Measurements from ENCODE around the gene MMP17. TPM values are rescaled to one million over a fixed set of nuclear protein-coding genes. Genes with fewer than 3 reads are reported as not detected.

The MMP17 gene
- polyA plus RNA-seq, 3 donors: 2.8 to 78.3 (median 3.0) TPM

DNA sequence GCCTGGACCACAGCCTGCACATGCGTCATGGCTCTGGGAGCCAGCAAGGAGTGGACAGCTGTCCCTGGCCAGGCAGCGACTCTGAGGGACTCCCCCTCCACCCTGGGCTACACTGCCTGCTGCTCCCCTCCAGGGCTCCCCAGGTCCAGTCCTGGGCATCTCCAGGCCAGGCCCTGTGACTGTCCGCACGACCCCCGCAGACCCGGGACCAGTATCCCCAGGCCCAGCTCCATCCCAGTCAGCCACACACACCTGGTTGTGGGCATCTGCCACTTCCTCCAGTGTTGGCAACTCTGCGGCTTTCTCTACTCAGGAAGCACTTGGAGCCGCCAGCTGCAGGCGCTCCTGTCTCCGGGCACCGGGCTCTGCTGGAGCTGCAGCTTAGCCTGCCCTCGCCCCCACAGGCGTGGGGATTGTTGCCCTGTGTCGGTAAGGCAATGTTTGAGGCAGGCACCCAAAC, 68.6 kb downstream of the MMP17 start:
- Histone ChIP-seq H3K9me3 (replicated peaks in 1 of 2; ENCODE audit: control insufficient read depth in 1 of 2, insufficient read depth in 1 of 2, low read length in 2 of 2) (no peaks in the 10 kb centered on the region), H3K27me3 (ENCODE audit: control insufficient read depth in 2 of 2, insufficient read depth in 2 of 2, low read length in 2 of 2) (no peaks in the 10 kb centered on the region), H2AFZ (ENCODE audit: insufficient read depth, low read depth, low read length, poor library complexity, severe bottlenecking) (no peak overlapping the region), H3K79me2 (ENCODE audit: insufficient read depth, low read length) (peaks cover 62% of the 10 kb centered on the region), H3K9ac (ENCODE audit: insufficient read depth, low read length, poor library complexity, severe bottlenecking) (peak overlapping the region; percentile 86), H3K36me3 (replicated peaks in 1 of 2; ENCODE audit: control insufficient read depth in 1 of 2, insufficient read depth in 2 of 2, low read length in 2 of 2) (peaks cover 10 to 19% of the 10 kb centered on the region in 2 donors), H3K4me1 (ENCODE audit: control insufficient read depth in 1 of 2, insufficient read depth in 2 of 2, low read length in 2 of 2) (peaks cover 22 to 27% of the 10 kb centered on the region in 2 donors), H4K20me1 (ENCODE audit: insufficient read depth, low read length) (peaks cover 56% of the 10 kb centered on the region), H3K27ac (ENCODE audit: low read depth in 1 of 2, low read length in 2 of 2) (peak overlapping the region; percentile 57 to 94), H3K4me2 (replicated peaks; ENCODE audit: extremely low read depth, low read length, poor library complexity, severe bottlenecking) (peak overlapping the region; percentile 89), H3K4me3 (replicated peaks in 1 of 3; ENCODE audit: low read depth in 2 of 3, low read length in 3 of 3) (peak overlapping the region; percentile 63 to 94 (median 89))
- Mint-ChIP-seq H3K36me3 (peaks cover 21 to 34% of the 10 kb centered on the region in 2 donors), H3K4me3 (peak overlapping the region; percentile 87 to 93), H3K27ac (peak overlapping the region; percentile 84 to 95 (median 86)), H3K9me3 (peaks cover 0 to 1% (median 0%) of the 10 kb centered on the region in 7 donors), H3K27me3 (ENCODE audit: low read depth in 3 of 3) (no peaks in the 10 kb centered on the region), H3K4me1 (peaks cover 26% of the 10 kb centered on the region)
- DNase-seq: peak in 1 of 3 donors; percentile 14
- intact Hi-C loops (cut with micrococcal nuclease): loop anchor here (1.0 to 5.0 kb wide), 3 partner anchors 32 to 52 kb away; partner anchors contain the start of genes EP400 (in 1 of the 2) and PUS1 (in 1 of the 2)
- 4% methylated on average over 14 of the region's 14 CpGs for WGBS (ENCODE audit: insufficient coverage)
- TF ChIP-seq CTCF (IDR thresholded peaks at IDR 0.05): no peak

DNA sequence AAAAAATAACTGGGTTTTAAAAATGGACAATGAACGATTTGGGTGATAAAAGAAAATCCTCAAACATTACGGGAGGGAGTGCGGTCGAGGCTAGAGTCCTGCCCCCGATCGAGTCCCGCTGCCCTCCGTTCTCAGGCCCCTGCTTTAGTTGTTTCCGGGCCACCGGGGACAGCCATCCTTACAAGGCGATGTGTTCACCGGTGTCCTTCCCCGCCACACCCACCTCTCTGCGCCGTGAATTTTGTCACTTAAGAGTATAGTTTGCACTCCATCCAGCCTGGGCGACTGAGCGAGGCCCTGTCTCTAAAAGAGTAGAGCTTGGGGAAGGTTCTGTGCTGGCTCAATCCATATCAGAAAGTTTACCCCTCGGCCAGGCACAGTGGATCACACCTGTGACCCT, 69.1 kb downstream of the MMP17 start:
- peaks cover 24 to 32% of the 10 kb centered on the region in 2 donors for H3K4me1 ChIP-seq (ENCODE audit: control insufficient read depth in 1 of 2, insufficient read depth in 2 of 2, low read length in 2 of 2)

More for the DNA sequence above, 69.1 kb downstream of the MMP17 start:
- no peaks in the 10 kb centered on the region for H3K27me3 Mint-ChIP-seq (ENCODE audit: low read depth in 3 of 3)
- peaks cover 23 to 34% of the 10 kb centered on the region in 2 donors for H3K36me3 Mint-ChIP-seq
- peak overlapping the region; percentile 89 for H3K4me2 ChIP-seq (replicated peaks; ENCODE audit: extremely low read depth, low read length, poor library complexity, severe bottlenecking)
- H3K9me3 Mint-ChIP-seq: peaks cover 0 to 1% (median 0%) of the 10 kb centered on the region in 7 donors
- peak overlapping the region; percentile 39 to 87 for H3K4me3 Mint-ChIP-seq
- H3K27ac ChIP-seq (ENCODE audit: low read depth in 1 of 2, low read length in 2 of 2): peak overlapping the region in 1 of 2 donors; percentile 94
- no peaks in the 10 kb centered on the region for H3K9me3 ChIP-seq (replicated peaks in 1 of 2; ENCODE audit: control insufficient read depth in 1 of 2, insufficient read depth in 1 of 2, low read length in 2 of 2)
- TF ChIP-seq CTCF (IDR thresholded peaks at IDR 0.05): no peak
- H3K4me3 ChIP-seq (replicated peaks in 1 of 3; ENCODE audit: low read depth in 2 of 3, low read length in 3 of 3): peak overlapping the region in 1 of 3 experiments; percentile 94
- intact Hi-C loops (cut with micrococcal nuclease): loop anchor here (2.0 to 5.0 kb wide), 2 partner anchors 32 to 35 kb away; partner anchors contain the start of gene PUS1 (in 1 of the 2)
- no peak overlapping the region for H3K9ac ChIP-seq (ENCODE audit: insufficient read depth, low read length, poor library complexity, severe bottlenecking)
- H3K36me3 ChIP-seq (replicated peaks in 1 of 2; ENCODE audit: control insufficient read depth in 1 of 2, insufficient read depth in 2 of 2, low read length in 2 of 2): peaks cover 13 to 23% of the 10 kb centered on the region in 2 donors
- H4K20me1 ChIP-seq (ENCODE audit: insufficient read depth, low read length): peaks cover 61% of the 10 kb centered on the region
- no peaks in the 10 kb centered on the region for H3K27me3 ChIP-seq (ENCODE audit: control insufficient read depth in 2 of 2, insufficient read depth in 2 of 2, low read length in 2 of 2)
- 86% methylated on average over 8 of the region's 18 CpGs for WGBS (ENCODE audit: insufficient coverage)
- DNase-seq: no peak
- H3K27ac Mint-ChIP-seq: peak overlapping the region in 1 of 7 donors; percentile 41
- no peak overlapping the region for H2AFZ ChIP-seq (ENCODE audit: insufficient read depth, low read depth, low read length, poor library complexity, severe bottlenecking)
- H3K4me1 Mint-ChIP-seq: peaks cover 26% of the 10 kb centered on the region
- H3K79me2 ChIP-seq (ENCODE audit: insufficient read depth, low read length): peaks cover 66% of the 10 kb centered on the region
